IPS-11a (cell line): Measurements from ENCODE around the gene APC.
"Not testable (repeated sequence)": the region's sequence is repeated elsewhere in the genome, so short reads cannot be mapped to it uniquely, and the experiment has no call there.

ENCODE experiments used
- H3K4me3 ChIP-seq: one replicate; pipeline ENCODE4 v1.5.1; 2013; ENCODE audit warnings: low read depth, low read length, control low read depth

APC gene

GRCh38 chr5:112713206-112713605 is 24.5 kb upstream of the APC start:
- H3K4me3 ChIP-seq: no peak overlapping the region

- not testable (repeated sequence) for H3K4me3 ChIP-seq
Observed at GRCh38 chr5:112716895-112717294, 20.8 kb upstream of the APC start.

DNA sequence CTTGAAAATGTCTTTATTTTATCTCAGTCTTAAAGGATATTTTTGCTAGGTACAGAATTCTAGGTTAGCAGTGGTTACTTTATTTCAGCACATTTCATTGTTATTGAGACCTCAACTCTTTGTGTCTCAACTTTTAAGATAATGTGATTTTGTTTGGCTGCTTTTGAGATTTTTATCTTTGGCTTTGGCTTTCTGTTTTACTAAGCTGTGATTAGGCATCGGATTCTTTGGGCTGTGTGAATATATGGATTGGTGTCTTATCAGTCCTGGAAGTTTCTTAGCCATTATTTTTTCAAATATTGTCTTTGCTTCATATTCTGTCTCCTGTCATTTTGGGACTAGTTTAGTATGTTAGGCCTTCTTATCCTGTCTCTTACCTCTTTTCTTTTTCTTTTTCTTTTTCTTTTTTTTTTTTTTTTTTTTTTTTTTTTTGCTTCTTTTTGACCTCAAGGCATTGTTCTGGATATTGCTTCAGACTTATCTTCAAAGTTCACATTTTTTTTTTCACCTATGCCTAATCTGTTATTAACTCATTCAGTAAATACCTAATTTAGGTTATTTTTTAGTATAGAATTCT is 20.1 kb upstream of the APC start:
- H3K4me3 ChIP-seq: no peak overlapping the region

DNA sequence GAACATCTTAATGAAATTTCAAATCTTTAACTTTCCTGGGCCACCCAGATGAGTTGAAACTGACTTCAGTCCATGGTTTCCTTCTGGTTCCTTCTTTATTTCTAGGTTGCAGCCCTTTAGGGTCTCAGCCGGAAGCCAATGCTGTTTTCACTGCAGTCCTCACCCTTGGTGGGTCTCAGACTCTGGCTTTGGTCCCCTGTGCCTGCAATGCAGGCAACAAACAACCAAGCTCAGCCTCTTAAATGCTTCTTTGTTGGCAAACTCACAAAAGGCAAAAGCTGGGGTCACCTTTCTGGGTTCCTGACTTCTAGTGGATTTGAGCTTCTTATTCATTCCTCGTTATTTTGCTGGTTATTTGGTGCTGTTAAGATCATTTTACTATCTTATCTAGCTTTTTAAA is 19.3 kb upstream of the APC start:
- H3K4me3 ChIP-seq: no peak overlapping the region

DNA sequence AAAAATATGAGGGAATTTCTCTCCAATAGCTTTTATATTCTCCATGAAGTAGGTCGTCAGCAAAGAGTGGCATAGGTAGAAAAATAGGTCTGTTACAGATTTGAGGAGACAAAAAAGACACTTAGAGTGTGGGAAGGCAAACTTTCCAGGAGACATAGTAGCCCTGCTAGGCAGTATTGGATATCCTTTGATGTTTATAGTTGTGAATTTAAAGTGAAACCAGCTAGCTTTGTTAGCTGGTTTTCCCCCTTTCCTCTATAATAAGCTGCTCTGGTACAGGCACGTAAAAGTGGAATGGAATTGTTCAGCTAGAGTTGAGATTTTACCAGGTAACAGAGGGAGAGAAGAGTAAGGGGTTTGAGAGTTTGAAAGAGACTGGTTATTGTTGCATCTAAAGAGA is 17.1 kb upstream of the APC start:
- no peak overlapping the region for H3K4me3 ChIP-seq

GRCh38 chr5:112724901-112725300 is 12.8 kb upstream of the APC start:
- no peak overlapping the region for H3K4me3 ChIP-seq

- no peak overlapping the region for H3K4me3 ChIP-seq
Observed at GRCh38 chr5:112729630-112730029, 8.1 kb upstream of the APC start.

- H3K4me3 ChIP-seq: no peak overlapping the region
Observed at GRCh38 chr5:112732131-112732530, 5.6 kb upstream of the APC start.

DNA sequence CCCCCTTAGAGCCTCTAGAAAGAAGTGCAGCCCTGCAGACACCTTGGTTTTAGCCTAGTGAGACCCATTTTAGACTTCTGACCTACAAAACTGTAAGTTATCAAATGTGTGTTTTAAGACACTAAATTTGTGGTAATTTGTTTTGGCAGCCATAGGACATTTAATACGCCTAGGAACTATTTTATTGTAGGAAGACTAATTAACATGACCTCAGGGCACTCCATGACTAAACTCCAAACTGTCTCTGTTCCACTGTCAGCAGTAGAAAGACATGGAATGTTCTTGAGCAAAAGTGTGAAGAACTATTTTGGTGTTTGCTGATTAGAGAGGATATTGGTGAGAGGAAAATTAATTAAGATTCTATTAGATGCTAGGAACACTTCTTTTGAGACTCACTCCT is 4.1 kb upstream of the APC start:
- no peak overlapping the region for H3K4me3 ChIP-seq

GRCh38 chr5:112734597-112734996 is 3.1 kb upstream of the APC start:
- no peak overlapping the region for H3K4me3 ChIP-seq

GRCh38 chr5:112735702-112736101 is 2.0 kb upstream of the APC start:
- no peak overlapping the region for H3K4me3 ChIP-seq

DNA sequence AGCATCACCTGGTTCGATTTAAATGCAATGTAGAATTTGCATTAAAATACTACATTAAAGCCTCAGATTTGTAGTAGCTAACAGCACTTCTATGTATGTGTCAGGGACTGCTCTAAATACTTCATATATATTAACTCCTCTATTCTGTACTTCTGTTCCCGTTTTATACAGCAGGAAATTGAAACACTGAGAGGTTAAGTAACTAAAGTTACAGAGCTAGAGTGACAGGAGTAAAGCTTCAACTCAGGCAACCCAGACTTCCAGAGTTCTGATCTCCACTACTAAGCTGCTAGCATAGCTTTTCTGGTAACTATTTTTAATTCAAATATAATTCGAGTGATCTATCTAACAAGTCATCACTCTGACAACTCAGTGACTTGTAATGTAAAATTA is 619 bp upstream of the APC start:
- peak overlapping the region; percentile 70 for H3K4me3 ChIP-seq

- peak overlapping the region; percentile 70 for H3K4me3 ChIP-seq
Observed at GRCh38 chr5:112738191-112738560, 491 bp downstream of the APC start.

GRCh38 chr5:112742424-112742823 is 4.7 kb downstream of the APC start:
- no peak overlapping the region for H3K4me3 ChIP-seq

- no peak overlapping the region for H3K4me3 ChIP-seq
Observed at GRCh38 chr5:112743631-112744030, 5.9 kb downstream of the APC start.

- H3K4me3 ChIP-seq: no peak overlapping the region
Observed at GRCh38 chr5:112752335-112752734, 14.7 kb downstream of the APC start.

GRCh38 chr5:112755703-112756102 is 18.0 kb downstream of the APC start:
- H3K4me3 ChIP-seq: no peak overlapping the region

DNA sequence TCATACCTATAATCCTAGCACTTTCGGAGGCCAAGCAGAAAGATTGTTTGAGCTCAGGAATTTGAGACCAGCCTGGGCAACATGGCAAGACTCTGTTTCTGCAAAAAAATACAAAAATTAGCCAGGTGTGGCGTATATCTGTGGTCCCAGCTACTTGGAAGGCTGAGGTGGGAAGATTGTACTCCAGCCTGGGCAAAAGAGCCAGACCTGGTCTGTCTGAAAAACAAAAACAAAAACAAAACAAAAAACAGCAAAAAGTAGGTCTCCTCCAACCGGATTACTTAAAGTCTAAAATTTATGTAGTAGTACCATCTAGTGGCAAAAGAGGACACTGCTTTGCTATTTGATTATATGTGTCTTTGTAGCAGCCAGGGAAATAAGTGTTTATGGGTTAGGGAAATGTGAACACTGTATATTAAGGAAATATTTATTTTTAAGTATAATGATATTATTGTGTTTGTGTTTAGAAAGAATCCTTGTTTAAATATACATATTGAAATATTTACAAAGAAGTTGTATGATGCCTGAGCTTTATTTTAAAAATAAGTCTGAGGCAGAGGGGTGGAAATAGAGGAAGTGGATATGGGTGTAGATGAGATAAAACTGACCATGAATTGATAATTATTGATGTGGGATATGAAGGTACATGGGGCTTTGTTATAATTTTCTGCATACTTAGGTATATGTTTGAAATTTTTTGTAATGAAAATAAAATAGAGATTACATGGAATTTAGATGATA is 20.0 kb downstream of the APC start:
- no peak overlapping the region for H3K4me3 ChIP-seq

- no peak overlapping the region for H3K4me3 ChIP-seq
Observed at GRCh38 chr5:112758676-112759075, 21.0 kb downstream of the APC start.

DNA sequence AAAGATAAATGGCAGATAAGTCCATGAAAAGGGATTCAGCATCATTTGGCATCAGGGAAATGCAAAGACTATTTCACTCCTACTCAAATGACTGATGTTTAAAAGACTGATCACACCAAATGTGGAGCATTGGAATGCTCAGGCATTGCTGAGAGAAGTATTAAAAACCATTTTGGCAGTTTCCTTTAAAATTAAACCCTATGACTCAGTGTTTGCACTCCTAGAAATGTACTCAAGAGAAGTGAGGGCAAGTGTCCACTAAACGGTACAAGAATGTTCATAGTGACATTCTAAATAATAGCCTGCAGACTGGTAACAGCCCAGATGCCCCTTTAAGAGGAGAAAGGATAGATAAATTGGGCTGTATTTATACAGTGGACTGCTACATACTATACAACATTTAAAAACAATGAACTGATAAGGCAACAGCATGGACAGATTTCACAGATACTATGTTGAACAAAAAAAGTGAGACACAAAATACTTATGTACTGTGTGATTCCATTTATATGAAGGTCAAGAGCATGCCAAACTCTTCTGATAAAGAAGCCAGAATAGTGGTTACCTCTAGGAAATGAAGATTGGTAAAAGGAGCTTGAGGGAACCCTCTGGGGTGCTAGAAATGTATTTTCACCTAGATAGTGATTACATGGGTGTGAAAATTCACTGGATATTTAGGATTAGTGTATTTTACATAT is 24.6 kb downstream of the APC start:
- no peak overlapping the region for H3K4me3 ChIP-seq

GRCh38 chr5:112763165-112763564 is 25.5 kb downstream of the APC start:
- no peak overlapping the region for H3K4me3 ChIP-seq

GRCh38 chr5:112772124-112772523 is 34.4 kb downstream of the APC start:
- H3K4me3 ChIP-seq: no peak overlapping the region
